ENCODE measurements around the gene SHB. TPM values are rescaled to one million over a fixed set of nuclear protein-coding genes. Genes with fewer than 3 reads are reported as not detected.

The SHB gene
- total and polyA plus RNA-seq, 10 donors: 1.2 to 20.5 (median 7.1) TPM

- Histone ChIP-seq H3K9me3 (no peaks in the 10 kb centered on the region), H3K27me3 (replicated peaks in 1 of 7) (no peaks in the 10 kb centered on the region), H3K27ac (peak overlapping the region in 4 of 8 donors; percentile 72 to 90 (median 82)), H3K4me3 (peak overlapping the region in 1 of 8 donors; percentile 53), H3K4me1 (peaks cover 0 to 49% (median 16%) of the 10 kb centered on the region in 6 donors), H3K36me3 (no peaks in the 10 kb centered on the region)
- peak; percentile 24 for DNase-seq
- no peak for TF ChIP-seq CTCF (IDR thresholded peaks at IDR 0.05 in 8 of 11, conservative IDR thresholded peaks at IDR 0.05 in 3 of 11)
- intact Hi-C loops (cut with DNase I; ENCODE audit: low total_unique reads): no loop called here
- WGBS, 5 donors: 54 to 88% (median 80%) methylated on average over 4 of the region's 4 CpGs
Observed at GRCh38 chr9:37908283-37908682, 160.7 kb downstream of the SHB start.

- 88 to 94% (median 90%) methylated on average over 11 of the region's 11 CpGs for WGBS, 5 donors
- intact Hi-C loops (cut with DNase I; ENCODE audit: low total_unique reads): no loop called here
- Histone ChIP-seq H3K4me3 (no peak overlapping the region), H3K9me3 (no peaks in the 10 kb centered on the region), H3K27me3 (replicated peaks in 1 of 7) (no peaks in the 10 kb centered on the region), H3K36me3 (no peaks in the 10 kb centered on the region), H3K27ac (no peak overlapping the region), H3K4me1 (peaks cover 10 to 56% (median 28%) of the 10 kb centered on the region in 6 donors)
- TF ChIP-seq POLR2AphosphoS5 (IDR thresholded peaks at IDR 0.05) (no peak), POLR2A (IDR thresholded peaks at IDR 0.05) (no peak), CTCF (IDR thresholded peaks at IDR 0.05 in 8 of 11, conservative IDR thresholded peaks at IDR 0.05 in 3 of 11) (no peak)
- peak; percentile 49 for DNase-seq
Observed at GRCh38 chr9:37906312-37907239, 162.5 kb downstream of the SHB start.

GRCh38 chr9:37905776-37906175, 163.3 kb downstream of the SHB start:
- no peaks in the 10 kb centered on the region for H3K9me3 ChIP-seq
- peaks cover 10 to 56% (median 27%) of the 10 kb centered on the region in 6 donors for H3K4me1 ChIP-seq
- no peak overlapping the region for H3K27ac ChIP-seq
- no peaks in the 10 kb centered on the region for H3K36me3 ChIP-seq
- H3K27me3 ChIP-seq (replicated peaks in 1 of 7): no peaks in the 10 kb centered on the region
- WGBS, 5 donors: 92 to 97% (median 94%) methylated on average over 4 of the region's 4 CpGs
- intact Hi-C loops (cut with DNase I; ENCODE audit: low total_unique reads): no loop called here
- DNase-seq: peak; percentile 24
- H3K4me3 ChIP-seq: no peak overlapping the region
- TF ChIP-seq CTCF (IDR thresholded peaks at IDR 0.05 in 8 of 11, conservative IDR thresholded peaks at IDR 0.05 in 3 of 11): no peak

GRCh38 chr9:37905131-37905505, 163.9 kb downstream of the SHB start:
- no peaks in the 10 kb centered on the region for H3K27me3 ChIP-seq (replicated peaks in 1 of 7)
- H3K9me3 ChIP-seq: no peaks in the 10 kb centered on the region
- peak overlapping the region in 6 of 8 donors; percentile 70 to 98 (median 92) for H3K27ac ChIP-seq
- intact Hi-C loops (cut with DNase I; ENCODE audit: low total_unique reads): no loop called here
- H3K4me3 ChIP-seq: peak overlapping the region in 4 of 8 donors; percentile 85 to 99 (median 94)
- peaks cover 10 to 60% (median 27%) of the 10 kb centered on the region in 6 donors for H3K4me1 ChIP-seq
- no peak for TF ChIP-seq CTCF (IDR thresholded peaks at IDR 0.05 in 8 of 11, conservative IDR thresholded peaks at IDR 0.05 in 3 of 11)
- no peak for TF ChIP-seq POLR2A (IDR thresholded peaks at IDR 0.05)
- no peak for TF ChIP-seq POLR2AphosphoS5 (IDR thresholded peaks at IDR 0.05)
- DNase-seq: no peak
- H3K36me3 ChIP-seq: peaks cover 0 to 4% (median 0%) of the 10 kb centered on the region in 6 donors
- 81 to 94% (median 84%) methylated on average over 9 to 10 of the region's 10 CpGs for WGBS, 5 donors
